B cell (primary cell): ENCODE measurements around the gene UBAC1. TPM values are rescaled to one million over a fixed set of nuclear protein-coding genes. Genes with fewer than 3 reads are reported as not detected.
"Not testable (repeated sequence)": the region's sequence is repeated elsewhere in the genome, so short reads cannot be mapped to it uniquely, and the experiment has no call there.

ENCODE experiments used
- ATAC-seq: fragments of 200-7000 bp; cut with Tn5 transposase; one replicate; pipeline ENCODE4 v1.10.0; 2021; ENCODE audit warnings: low read depth, mild to moderate bottlenecking, moderate number of reproducible peaks, moderate library complexity
- CTCF ChIA-PET: fragments of 350-600 bp; sonication (Branson Sonifier 250); formaldehyde crosslinking; loops from one replicate; lab custom pipeline; 2021; ENCODE audit warnings: antibody characterized with exemption, inconsistent platforms; lab: Charles Lee
- POLR2A ChIA-PET: fragments of 350-600 bp; sonication (Branson Sonifier 250); formaldehyde crosslinking; loops from one replicate; lab custom pipeline; 2021; ENCODE audit warnings: antibody characterized with exemption; lab: Charles Lee
- DNase-seq: peaks from one replicate; pipeline ENCODE4 v3.0.0; 2013
- H2AFZ ChIP-seq: 2 replicates; pipeline ENCODE4 v1.6.1; 2012; ENCODE audit warnings: mild to moderate bottlenecking, low read depth, low read length; ENCODE audit not compliant: insufficient read depth, poor library complexity, severe bottlenecking
- H3K27ac ChIP-seq, 2 donors: 1 replicate in 1 of 2; 2 replicates in 1 of 2; pipeline ENCODE4 v1.5.1; 2012 to 2013; ENCODE audit warnings: low read length in 2 of 2, mild to moderate bottlenecking in 2 of 2, moderate library complexity in 1 of 2
- H3K27me3 ChIP-seq, 4 experiments: fragments of 200-600 bp in 1 of 4; sonication (generic) in 1 of 4; replicated peaks in 1 of 4; 1 replicate in 2 of 4; 2 replicates in 2 of 4; pipeline versions ENCODE4 v1.6.1 to v1.7.0; 2013 to 2016; ENCODE audit warnings: low read length in 3 of 4, mild to moderate bottlenecking in 2 of 4, mixed read lengths in 1 of 4, moderate library complexity in 1 of 4; ENCODE audit not compliant: insufficient read depth in 4 of 4, control insufficient read depth in 3 of 4; ENCODE audit errors: control extremely low read depth in 1 of 4
- H3K36me3 ChIP-seq, 2 experiments: replicated peaks in 1 of 2; 1 replicate in 1 of 2; 2 replicates in 1 of 2; pipeline versions ENCODE4 v1.6.1 to v1.7.1; 2013; ENCODE audit warnings: low read length in 1 of 2; ENCODE audit not compliant: insufficient read depth in 2 of 2, control insufficient read depth in 1 of 2; ENCODE audit errors: control extremely low read depth in 1 of 2, extremely low read depth in 1 of 2
- H3K4me1 ChIP-seq, 2 donors: fragments of 200-600 bp in 1 of 2; sonication (generic) in 1 of 2; 1 replicate in 1 of 2; 2 replicates in 1 of 2; pipeline versions ENCODE4 v1.5.1 to v1.6.1; 2013 to 2017; ENCODE audit warnings: low read length in 2 of 2; ENCODE audit not compliant: control insufficient read depth in 2 of 2, insufficient read depth in 2 of 2
- H3K4me2 ChIP-seq: replicated peaks from 2 replicates; pipeline ENCODE3; 2012; ENCODE audit warnings: mild to moderate bottlenecking, low read depth, low read length; ENCODE audit not compliant: poor library complexity, severe bottlenecking
- H3K4me3 ChIP-seq, 5 experiments: fragments of 200-600 bp in 1 of 5; sonication (generic) in 1 of 5; 1 replicate in 3 of 5; 2 replicates in 2 of 5; pipeline versions ENCODE4 v1.5.1 to v1.7.0; 2011 to 2016; ENCODE audit warnings: low read length in 4 of 5, mild to moderate bottlenecking in 4 of 5, low read depth in 2 of 5, control low read depth in 1 of 5, moderate library complexity in 1 of 5; ENCODE audit not compliant: insufficient read depth in 1 of 5; ENCODE audit errors: control extremely low read depth in 1 of 5, extremely low read depth in 1 of 5
- H3K79me2 ChIP-seq: fragments of 200-600 bp; sonication (generic); one replicate; pipeline ENCODE4 v1.6.0; 2016; ENCODE audit warnings: low read length; ENCODE audit not compliant: control insufficient read depth, insufficient read depth
- H3K9ac ChIP-seq: fragments of 200-600 bp; sonication (generic); 2 replicates; pipeline ENCODE4 v1.6.1; 2017; ENCODE audit warnings: mild to moderate bottlenecking, low read length, moderate library complexity
- H3K9me3 ChIP-seq, 3 donors: one replicate each; pipeline versions ENCODE4 v1.6.1 to v1.7.1; 2013; ENCODE audit warnings: low read length in 2 of 3; ENCODE audit not compliant: control insufficient read depth in 2 of 3, insufficient read depth in 1 of 3; ENCODE audit errors: control extremely low read depth in 1 of 3
- H4K20me1 ChIP-seq: 2 replicates; pipeline ENCODE4 v1.6.0; 2012; ENCODE audit warnings: mild to moderate bottlenecking, low read length; ENCODE audit not compliant: insufficient read depth, control insufficient read depth, poor library complexity, severe bottlenecking
- H3K27ac Mint-ChIP-seq: one replicate; pipeline ENCODE4 v1.8.0; 2021; ENCODE audit warnings: mixed read lengths
- H3K27me3 Mint-ChIP-seq: one replicate; pipeline ENCODE4 v1.8.0; 2021; ENCODE audit warnings: mixed read lengths
- H3K4me1 Mint-ChIP-seq: one replicate; pipeline ENCODE4 v1.8.0; 2021; ENCODE audit warnings: mixed read lengths
- H3K4me3 Mint-ChIP-seq: one replicate; pipeline ENCODE4 v1.8.0; 2021; ENCODE audit warnings: mixed read lengths
- H3K9me3 Mint-ChIP-seq: one replicate; pipeline ENCODE4 v1.8.0; 2022; ENCODE audit warnings: mixed read lengths; ENCODE audit not compliant: insufficient read depth
- CTCF ChIP-seq: fragments of 200-600 bp; IDR thresholded peaks from one replicate; pipeline ENCODE4 v1.8.0; 2022; ENCODE audit warnings: antibody characterized with exemption, mild to moderate bottlenecking
- EZH2 ChIP-seq: IDR thresholded peaks from 2 replicates; pipeline ENCODE4 v1.6.1; 2012; ENCODE audit warnings: borderline replicate concordance, low read depth, mild to moderate bottlenecking, moderate library complexity, low read length; ENCODE audit not compliant: insufficient read depth, poor library complexity, severe bottlenecking
- WGBS: methylation state at CpG from one replicate; pipeline ENCODE4 v1.1.5; 2013; ENCODE audit warnings: missing lambda C conversion rate; ENCODE audit not compliant: insufficient coverage; 5-methylcytosine and 5-hydroxymethylcytosine counted together
- intact Hi-C: fragments of 100-400 bp; cut with micrococcal nuclease; formaldehyde crosslinking; loops from one replicate; pipeline ENCODE4 v1.10.0; 2022
- polyA plus RNA-seq: library from polyadenylated mRNA; depleted of rRNA; stranded (reverse); fragments of >200 nt; gene quantifications from 2 replicates; pipeline ENCODE4 v1.2.3, GENCODE V29; 2012
- total RNA-seq, 2 donors: library from RNA; stranded (reverse); fragments of 120-200 nt in 1 of 2; gene quantifications; 1 replicate in 1 of 2; 2 replicates in 1 of 2; pipeline versions ENCODE4 v1.2.3 to v1.2.4, GENCODE V29; 2013 to 2022

The UBAC1 gene
- total and polyA plus RNA-seq, 2 donors (not counting 1 experiment from before 2014, with no cell fraction given), result 30.8 to 31.1 TPM

GRCh38 chr9:135914921-135915320 is 46.3 kb downstream of the UBAC1 start:
- no peak for DNase-seq

GRCh38 chr9:135911233-135911632 is 49.9 kb downstream of the UBAC1 start:
- H3K9me3 Mint-ChIP-seq, H3K27ac Mint-ChIP-seq, H3K4me3 Mint-ChIP-seq, H2AFZ ChIP-seq, H3K27ac ChIP-seq, CTCF ChIA-PET, POLR2A ChIA-PET, intact Hi-C loops, DNase-seq, H3K9ac ChIP-seq, H3K4me3 ChIP-seq, H3K27me3 Mint-ChIP-seq, H3K27me3 ChIP-seq, ATAC-seq, H3K4me2 ChIP-seq: not testable (repeated sequence)
- H3K36me3 ChIP-seq, result peaks cover 5 to 34% of the 10 kb centered on the region in 2 experiments
- peaks cover 26% of the 10 kb centered on the region for H4K20me1 ChIP-seq
- peaks cover 0 to 36% (median 18%) of the 10 kb centered on the region in 3 donors for H3K9me3 ChIP-seq
- peaks cover 31% of the 10 kb centered on the region for H3K4me1 Mint-ChIP-seq
- WGBS, result 95% methylated on average over 6 of the region's 9 CpGs
- peaks cover 35% of the 10 kb centered on the region for H3K79me2 ChIP-seq
- peaks cover 16% of the 10 kb centered on the region in 2 donors for H3K4me1 ChIP-seq

More at GRCh38 chr9:135914921-135915320, 46.3 kb downstream of the UBAC1 start:
- intact Hi-C loops, result no loop called here
- Histone ChIP-seq H3K79me2 (peaks cover 13% of the 10 kb centered on the region), H3K27ac (no peak overlapping the region), H3K9me3 (peaks cover 0 to 65% (median 34%) of the 10 kb centered on the region in 3 donors), H3K4me3 (no peak overlapping the region), H4K20me1 (peaks cover 11% of the 10 kb centered on the region), H2AFZ (no peak overlapping the region), H3K9ac (no peak overlapping the region), H3K4me1 (peaks cover 5 to 9% of the 10 kb centered on the region in 2 donors), H3K36me3 (peaks cover 5 to 34% of the 10 kb centered on the region in 2 experiments), H3K27me3 (no peaks in the 10 kb centered on the region), H3K4me2 (no peak overlapping the region)
- 100% methylated on average over 1 of the region's 1 CpG for WGBS
- Mint-ChIP-seq H3K27ac (no peak overlapping the region), H3K4me1 (peaks cover 27% of the 10 kb centered on the region), H3K4me3 (no peak overlapping the region), H3K9me3 (peaks cover 15% of the 10 kb centered on the region), H3K27me3 (no peaks in the 10 kb centered on the region)
- CTCF ChIA-PET, result no interaction called here
- no peak for ATAC-seq
- TF ChIP-seq EZH2 (no peak), CTCF (no peak)
- POLR2A ChIA-PET, result no interaction called here
